Transverse colon (tissue), 4 donors: ENCODE measurements around the gene TRPV3. TPM values are rescaled to one million over a fixed set of nuclear protein-coding genes. Genes with fewer than 3 reads are reported as not detected.
A peak's percentile ranks its signal among the peaks of the same experiment; 100 is the strongest.

ENCODE experiments used
- DNase-seq: peaks from one replicate; pipeline ENCODE4 v3.0.0-alpha.2; 2019
- H3K27ac ChIP-seq, 4 donors: fragments of 200-600 bp; sonication (generic); 2 replicates each; pipeline ENCODE4 v1.5.1; 2016 to 2018; ENCODE audit warnings: inconsistent platforms in 4 of 4
- H3K27me3 ChIP-seq: fragments of 200-600 bp; sonication (generic); 2 replicates; pipeline ENCODE4 v1.5.1; 2017; ENCODE audit warnings: inconsistent platforms
- H3K36me3 ChIP-seq, 4 donors: fragments of 200-600 bp; sonication (generic); 2 replicates each; pipeline ENCODE4 v1.5.1; 2017 to 2019; ENCODE audit warnings: inconsistent platforms in 4 of 4
- H3K4me1 ChIP-seq, 4 donors: fragments of 200-600 bp; sonication (generic); 2 replicates each; pipeline ENCODE4 v1.5.1; 2017 to 2020; ENCODE audit warnings: inconsistent platforms in 4 of 4
- H3K4me3 ChIP-seq, 4 donors: fragments of 200-600 bp; sonication (generic); 1 replicate in 1 of 4; 2 replicates in 3 of 4; pipeline versions ENCODE4 v1.5.1 to v1.6.1; 2017 to 2019; ENCODE audit warnings: inconsistent platforms in 4 of 4
- H3K9me3 ChIP-seq, 2 donors: fragments of 200-600 bp; sonication (generic); 2 replicates each; pipeline ENCODE4 v1.5.1; 2017 to 2019; ENCODE audit warnings: inconsistent platforms in 2 of 2
- CTCF ChIP-seq, 5 experiments: fragments of 200-600 bp in 3 of 5; fragments of 450-650 bp in 2 of 5; sonication (generic) in 3 of 5; IDR thresholded peaks; 1 replicate in 2 of 5; 2 replicates in 3 of 5; pipeline ENCODE4 v1.5.1; 2016 to 2017; ENCODE audit warnings: antibody characterized with exemption in 5 of 5, inconsistent platforms in 3 of 5, mild to moderate bottlenecking in 2 of 5, moderate library complexity in 1 of 5
- EP300 ChIP-seq: sonication (generic); formaldehyde crosslinking; IDR thresholded peaks from one replicate; pipeline ENCODE4 v1.6.1; 2017; ENCODE audit warnings: antibody characterized with exemption, low read depth
- POLR2A ChIP-seq: fragments of 450-650 bp; IDR thresholded peaks from one replicate; pipeline ENCODE4 v1.6.1; 2016; ENCODE audit warnings: antibody characterized with exemption, mild to moderate bottlenecking, moderate library complexity
- POLR2AphosphoS5 ChIP-seq, 3 donors: sonication (generic); formaldehyde crosslinking; IDR thresholded peaks; one replicate each; pipeline ENCODE4 v1.6.1; 2016; ENCODE audit warnings: antibody characterized with exemption in 3 of 3
- WGBS, 2 donors: methylation state at CpG; one replicate each; pipeline ENCODE4 v1.1.5; 2018; ENCODE audit warnings: low coverage in 1 of 2; 5-methylcytosine and 5-hydroxymethylcytosine counted together
- in situ Hi-C, 4 donors: fragments of 200-750 bp; cut with MboI; loops; one replicate each; pipeline versions ENCODE4 v1.15.0 to v1.15.1; 2017; ENCODE audit warnings: low sequenced_read_pairs in 3 of 4, low pct_ligation_motif_present in 1 of 4, low pct_unique_long_range_greater_than_20kb in 1 of 4
- intact Hi-C: fragments of 100-400 bp; cut with DNase I; formaldehyde crosslinking; loops from one replicate; pipeline ENCODE4 v1.15.1; 2023; ENCODE audit warnings: low total_unique reads
- total RNA-seq, 4 donors: library from RNA; depleted of rRNA; stranded (reverse); fragments of >200 nt; gene quantifications; one replicate each; pipeline ENCODE4 v1.1.0, GENCODE V29; 2016

The TRPV3 gene
- 1 to 10 TPM in 3 of 4 donors, under 1 TPM in 1; 0.20 to 7.1 (median 3.7) TPM for total RNA-seq

DNA sequence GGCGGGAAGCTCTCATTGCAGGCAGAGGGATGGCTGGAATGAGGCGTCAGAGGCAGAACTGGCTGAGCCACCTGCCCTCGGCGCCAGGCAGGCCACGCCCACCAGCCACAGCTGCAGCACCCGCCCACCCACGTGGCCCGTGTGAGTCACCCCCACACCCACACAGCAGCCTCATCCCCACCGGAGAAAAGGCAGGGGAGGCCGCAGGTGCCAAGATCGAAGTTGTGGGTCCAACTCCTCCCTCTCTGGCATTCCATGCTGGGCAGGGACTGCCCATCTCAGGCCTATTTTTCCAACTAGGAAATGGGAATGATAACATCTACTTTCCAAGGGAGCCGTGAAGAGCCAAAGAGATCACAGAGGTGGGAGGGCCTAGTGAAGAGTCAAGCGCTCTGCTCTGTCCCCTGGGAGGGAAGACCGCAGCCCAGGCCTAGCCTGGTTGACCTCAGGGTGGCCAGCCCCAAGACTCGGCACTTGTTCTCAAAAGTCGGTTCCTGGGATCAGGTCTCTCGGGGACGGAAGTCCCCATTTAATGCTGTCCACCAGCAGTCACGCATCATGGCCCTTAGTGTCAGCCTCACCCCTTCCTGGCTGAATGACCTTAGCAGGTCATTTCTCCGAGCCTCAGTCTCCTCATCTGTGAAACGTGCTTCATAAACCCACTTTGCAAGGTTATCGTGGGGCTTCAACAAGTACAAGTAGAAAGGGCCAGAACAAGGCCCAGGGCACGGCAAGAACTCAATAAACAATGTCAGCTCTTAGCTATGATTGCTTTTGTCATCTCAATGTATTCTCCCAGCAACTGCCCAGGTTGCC is at the start of gene TRPV3:
TRPV3 (minus strand) TSS at position 45 of the 816 bp plus-strand sequence. CDS start 2,962 bp downstream, outside the sequence.
- H3K36me3 ChIP-seq, result no peaks in the 10 kb centered on the region
- 59% methylated on average over 21 of the region's 23 CpGs; no CpG with 5 or more reads in 1 of the 2 donors for WGBS, 2 donors
- in situ Hi-C loops, result no loop called here
- TF ChIP-seq POLR2AphosphoS5 (IDR thresholded peaks at IDR 0.05) (peak in 2 of 3 donors; percentile 48 to 52), CTCF (IDR thresholded peaks at IDR 0.05) (no peak), POLR2A (no peak)
- intact Hi-C loops, result no loop called here
- no peak within 1 kb of the TSS for H3K4me3 ChIP-seq
- peaks cover 0 to 20% (median 2%) of the 10 kb centered on the region in 4 donors for H3K4me1 ChIP-seq
- DNase-seq, result peak; percentile 84
- peaks cover 3% of the 10 kb centered on the region for H3K27me3 ChIP-seq
- H3K27ac ChIP-seq, result peak within 1 kb of the TSS; percentile 45 to 70 (median 59)
- H3K9me3 ChIP-seq, result no peaks in the 10 kb centered on the region

DNA sequence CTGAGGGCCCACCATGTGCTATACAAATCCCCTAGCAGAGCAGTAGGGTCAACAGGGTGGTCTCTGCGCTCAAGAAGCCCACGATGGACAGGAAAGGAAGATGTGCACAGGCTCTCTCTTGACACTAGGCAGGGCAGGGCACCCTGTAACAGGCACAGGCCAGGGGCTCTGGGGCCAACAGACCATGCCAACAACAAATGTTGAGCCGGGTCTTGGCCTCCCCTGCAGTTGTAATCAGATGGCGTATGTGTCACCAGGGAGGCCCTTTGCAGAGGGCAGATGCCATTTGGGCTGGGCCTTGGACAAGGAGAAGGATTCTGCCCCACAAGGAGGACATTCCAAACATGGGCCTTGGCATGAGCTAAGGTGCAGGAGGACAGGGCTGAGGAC is 46.3 kb upstream of the TRPV3 start:
- DNase-seq, result no peak
- no peak overlapping the region for H3K4me3 ChIP-seq
- H3K4me1 ChIP-seq, result no peaks in the 10 kb centered on the region
- intact Hi-C loops (no loop called here), in situ Hi-C loops (no loop called here)
- WGBS, 2 donors, result 88% methylated on average over 4 of the region's 4 CpGs; no CpG with 5 or more reads in 1 of the 2 donors
- no peak for TF ChIP-seq EP300
- TF ChIP-seq POLR2A, result no peak
- no peak for TF ChIP-seq POLR2AphosphoS5 (IDR thresholded peaks at IDR 0.05)
- no peak for TF ChIP-seq CTCF (IDR thresholded peaks at IDR 0.05)
- no peaks in the 10 kb centered on the region for H3K9me3 ChIP-seq
- no peak overlapping the region for H3K27ac ChIP-seq
- no peaks in the 10 kb centered on the region for H3K36me3 ChIP-seq
- H3K27me3 ChIP-seq, result no peaks in the 10 kb centered on the region

GRCh38 chr17:3603119-3603869 is 45.7 kb upstream of the TRPV3 start:
- TF ChIP-seq POLR2A (no peak), CTCF (IDR thresholded peaks at IDR 0.05) (no peak), POLR2AphosphoS5 (IDR thresholded peaks at IDR 0.05) (no peak), EP300 (no peak)
- Histone ChIP-seq H3K4me3 (no peak overlapping the region), H3K36me3 (no peaks in the 10 kb centered on the region), H3K27ac (no peak overlapping the region), H3K4me1 (no peaks in the 10 kb centered on the region), H3K27me3 (no peaks in the 10 kb centered on the region), H3K9me3 (no peaks in the 10 kb centered on the region)
- in situ Hi-C loops (no loop called here), intact Hi-C loops (no loop called here)
- 89 to 94% methylated on average over 6 to 17 of the region's 17 CpGs for WGBS, 2 donors
- DNase-seq, result no peak

DNA sequence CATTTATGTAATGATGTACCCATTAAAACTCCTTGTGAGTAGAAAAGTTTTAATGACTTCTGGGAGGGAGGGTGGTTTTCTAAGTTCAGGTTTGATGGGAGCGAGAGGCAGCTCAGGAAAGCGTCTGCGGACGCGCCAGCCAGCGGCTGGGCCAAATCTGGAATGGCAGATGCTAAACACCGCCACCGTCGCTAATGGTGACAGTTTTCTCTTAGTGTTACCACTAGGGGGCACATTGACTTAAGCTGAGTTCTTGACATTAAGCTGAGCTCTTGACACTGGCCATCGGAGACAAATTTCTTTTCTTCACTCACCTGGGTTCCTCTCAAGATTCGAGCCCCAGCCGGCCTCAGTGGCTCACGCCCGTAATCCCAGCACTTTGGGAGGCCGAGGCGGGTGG is 44.9 kb upstream of the TRPV3 start:
- WGBS, 2 donors, result 88% methylated on average over 16 of the region's 16 CpGs; no CpG with 5 or more reads in 1 of the 2 donors
- H3K27me3 ChIP-seq, result no peaks in the 10 kb centered on the region
- no peak overlapping the region for H3K27ac ChIP-seq
- intact Hi-C loops (no loop called here), in situ Hi-C loops (no loop called here)
- no peaks in the 10 kb centered on the region for H3K4me1 ChIP-seq
- no peaks in the 10 kb centered on the region for H3K36me3 ChIP-seq
- TF ChIP-seq POLR2A (no peak), POLR2AphosphoS5 (IDR thresholded peaks at IDR 0.05) (no peak), EP300 (no peak), CTCF (IDR thresholded peaks at IDR 0.05) (peak; percentile 27 to 40 (median 32))
- DNase-seq, result no peak
- no peak overlapping the region for H3K4me3 ChIP-seq
- no peaks in the 10 kb centered on the region for H3K9me3 ChIP-seq
